Frontal cortex (tissue), 4 donors: ENCODE results near the gene ITGB3BP. TPM values are rescaled to one million over a fixed set of nuclear protein-coding genes. Genes with fewer than 3 reads are reported as not detected.
A peak's percentile ranks its signal among the peaks of the same experiment; 100 is the strongest.
"Not testable (repeated sequence)": the region's sequence is repeated elsewhere in the genome, so short reads cannot be mapped to it uniquely, and the experiment has no call there.

Experiments
- DNase-seq, 2 donors: peaks; one replicate each; pipeline ENCODE4 v3.0.0; 2012; ENCODE audit warnings: low spot score in 2 of 2
- FAIRE-seq: peaks from 2 replicates; lab custom pipeline; 2012; peaks lifted over from hg19 to GRCh38; lab: Jason Lieb, UNC
- total RNA-seq: library from RNA; depleted of rRNA; stranded (reverse); fragments of >200 nt; gene quantifications from one replicate; pipeline ENCODE4 v1.2.3, GENCODE V29; 2014
- donor health status: control.
- donor health status: control.
- donor health status: control.

ITGB3BP gene, protein sequence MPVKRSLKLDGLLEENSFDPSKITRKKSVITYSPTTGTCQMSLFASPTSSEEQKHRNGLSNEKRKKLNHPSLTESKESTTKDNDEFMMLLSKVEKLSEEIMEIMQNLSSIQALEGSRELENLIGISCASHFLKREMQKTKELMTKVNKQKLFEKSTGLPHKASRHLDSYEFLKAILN
- total RNA-seq, result 17.5 TPM

- FAIRE-seq, result no peak
- DNase-seq, result peak; percentile 41 to 62
These were observed at the start of gene ITGB3BP, which contains the start of gene EFCAB7 for GRCh38 chr1:63522891-63523728. TSS of gene ITGB3BP (minus strand) at chr1:63523225. CDS start at chr1:63523133, 92 bp downstream. TSS of gene EFCAB7 (plus strand) at chr1:63523525. CDS start at chr1:63525573, 2,048 bp downstream.

- FAIRE-seq, DNase-seq: not testable (repeated sequence)
These were observed 49.7 kb upstream of the ITGB3BP start for GRCh38 chr1:63572686-63573085.

- no peak for DNase-seq
- FAIRE-seq, result no peak
These were observed 46.8 kb upstream of the ITGB3BP start for GRCh38 chr1:63569640-63570316.

DNA sequence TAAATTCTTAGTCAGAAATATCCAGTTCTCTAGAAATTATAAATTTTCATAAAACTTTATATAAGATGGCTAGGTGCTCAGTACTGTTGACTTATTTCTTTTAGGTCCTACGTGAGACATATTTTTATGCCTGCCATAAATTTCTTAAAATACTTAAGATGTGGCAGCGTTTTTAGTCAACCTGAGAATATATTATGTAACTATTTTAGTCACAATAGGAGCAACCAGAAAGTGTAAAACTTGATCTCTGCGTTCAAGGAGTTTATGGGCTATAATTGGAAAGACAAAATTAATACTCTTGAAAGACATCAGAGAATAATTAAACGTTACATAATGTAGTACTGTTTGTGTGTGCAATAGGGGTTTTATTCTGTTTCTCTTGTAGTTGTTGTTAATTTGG, 46.0 kb upstream of the ITGB3BP start:
- no peak for DNase-seq
- FAIRE-seq, result no peak

- FAIRE-seq, result no peak
These were observed 40.7 kb upstream of the ITGB3BP start for GRCh38 chr1:63563745-63564144.

GRCh38 chr1:63559357-63559756, 36.3 kb upstream of the ITGB3BP start:
- FAIRE-seq (no peak), DNase-seq (no peak)

More at GRCh38 chr1:63563745-63564144, 40.7 kb upstream of the ITGB3BP start:
- DNase-seq, result no peak

DNA sequence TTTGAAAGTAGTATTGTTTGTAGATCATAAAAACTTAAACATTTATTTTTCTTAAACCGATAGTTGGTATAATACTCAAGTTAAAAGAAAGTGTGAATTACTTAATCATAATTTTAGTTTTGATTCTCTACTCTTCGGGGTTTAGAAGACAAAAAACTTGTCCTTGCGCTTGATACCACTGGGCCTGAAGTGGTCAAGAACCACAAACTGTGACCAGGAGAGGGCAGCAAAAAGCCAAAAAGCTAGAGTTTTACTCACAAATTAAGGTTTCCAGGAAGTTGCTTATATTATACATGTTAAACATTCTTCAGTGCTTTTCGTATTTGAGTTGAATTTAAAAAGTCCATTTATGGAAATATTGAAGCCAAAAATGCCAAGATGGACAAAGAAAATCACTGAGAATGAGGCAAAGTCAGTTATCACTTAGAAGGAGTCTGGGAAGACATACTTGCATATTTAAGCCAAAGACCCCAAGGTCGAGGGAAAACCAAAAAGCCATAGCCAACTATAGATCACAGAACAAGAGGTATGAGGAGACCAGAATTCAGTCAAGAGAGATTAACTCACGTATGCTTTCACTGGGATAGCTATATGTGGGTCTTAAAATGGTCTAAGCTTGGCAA, 34.5 kb upstream of the ITGB3BP start:
- DNase-seq, result no peak
- no peak for FAIRE-seq

GRCh38 chr1:63555480-63555879, 32.5 kb upstream of the ITGB3BP start:
- no peak for FAIRE-seq
- DNase-seq, result no peak

GRCh38 chr1:63548877-63549276, 25.9 kb upstream of the ITGB3BP start:
- DNase-seq, result no peak
- FAIRE-seq, result no peak

GRCh38 chr1:63548303-63548702, 25.3 kb upstream of the ITGB3BP start:
- FAIRE-seq (no peak), DNase-seq (no peak)

DNA sequence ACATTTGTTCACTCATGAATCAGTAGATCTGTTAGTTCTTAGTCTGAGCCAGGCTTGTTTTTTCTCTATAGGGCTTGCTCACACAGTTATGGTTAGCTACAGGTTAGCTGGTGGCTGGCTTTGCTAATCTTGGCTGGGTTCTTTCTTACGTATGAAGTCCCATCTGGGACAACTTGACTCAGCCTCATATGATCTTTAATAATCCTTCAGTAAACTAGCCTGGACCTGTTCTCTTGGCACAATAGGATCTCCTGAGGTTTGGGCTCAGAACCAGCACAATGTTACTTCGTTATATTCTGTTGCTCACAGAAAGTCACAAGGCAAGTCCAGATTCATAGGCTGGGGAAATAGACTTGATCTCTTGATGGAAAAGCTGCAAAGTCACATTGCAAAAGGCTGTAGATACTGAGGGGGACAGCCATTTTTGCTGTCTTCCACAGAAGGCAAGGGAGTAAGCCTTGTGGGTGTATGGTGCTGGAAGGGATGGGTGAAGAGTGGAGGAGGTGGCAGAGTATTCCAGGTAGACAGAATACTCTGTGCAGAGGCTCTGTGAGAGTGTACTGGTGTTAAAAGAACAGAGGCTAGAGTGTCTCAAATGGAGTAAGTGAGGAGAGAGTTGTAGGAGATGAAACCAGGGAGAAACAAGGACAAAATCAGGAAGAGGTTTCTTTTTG, 24.7 kb upstream of the ITGB3BP start:
- FAIRE-seq (no peak), DNase-seq (no peak)

DNA sequence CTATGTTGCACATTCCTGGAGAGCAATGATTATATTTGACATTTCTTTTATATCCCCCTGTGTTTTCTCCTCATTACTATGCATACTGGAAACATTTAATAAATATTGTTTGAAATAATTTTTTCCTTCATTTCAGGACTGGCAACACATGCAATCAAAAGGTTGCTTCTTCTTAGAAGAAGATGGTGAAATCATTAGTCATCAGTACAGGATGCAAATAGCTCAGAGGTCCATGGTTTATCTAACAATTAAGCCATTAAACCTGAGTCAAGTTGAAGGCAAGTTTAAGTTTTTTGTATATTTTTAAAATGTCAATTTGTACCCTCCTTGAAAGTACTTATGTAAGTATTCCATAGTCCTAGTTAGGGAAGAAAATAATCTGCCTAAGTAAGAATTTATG, 22.8 kb upstream of the ITGB3BP start:
- no peak for DNase-seq

DNA sequence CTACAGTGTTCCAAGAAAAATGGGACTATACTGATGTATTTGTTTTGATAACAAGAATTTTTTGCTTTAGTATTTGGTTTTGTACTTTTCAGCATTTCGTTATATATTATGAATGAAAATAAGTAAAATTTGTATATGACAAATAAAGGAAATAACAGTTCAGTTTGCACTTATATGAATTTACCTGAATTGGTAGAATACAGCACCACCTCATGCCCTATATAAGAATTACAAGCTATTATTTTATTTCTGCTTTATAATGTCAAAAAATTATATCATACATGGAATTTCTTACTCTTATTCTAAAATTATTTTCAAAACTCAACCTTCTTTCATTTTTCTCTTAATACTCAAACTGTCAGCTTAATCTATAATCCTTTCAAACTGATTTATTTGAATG, 14.9 kb upstream of the ITGB3BP start:
- FAIRE-seq, result peak; percentile 93
- no peak for DNase-seq

More for the DNA sequence above, 22.8 kb upstream of the ITGB3BP start:
- FAIRE-seq, result no peak

DNA sequence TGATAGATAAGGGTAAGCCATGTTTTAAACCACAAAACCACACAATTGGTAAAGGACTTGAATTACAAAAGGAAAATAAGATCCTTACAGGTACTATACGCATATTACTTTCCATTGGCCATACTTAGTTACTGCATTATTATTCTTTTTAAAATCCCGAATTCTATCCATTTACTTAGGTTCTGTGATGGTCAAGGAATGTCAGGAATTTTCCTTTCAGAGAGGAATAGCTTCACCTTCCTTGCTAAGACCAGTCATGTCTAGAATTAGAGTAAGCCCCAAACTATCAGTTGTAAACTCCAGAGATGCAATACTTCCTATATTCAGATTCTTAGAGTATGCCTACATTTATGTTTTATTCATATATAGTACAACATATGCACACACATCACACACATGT, 14.0 kb upstream of the ITGB3BP start:
- no peak for DNase-seq

DNA sequence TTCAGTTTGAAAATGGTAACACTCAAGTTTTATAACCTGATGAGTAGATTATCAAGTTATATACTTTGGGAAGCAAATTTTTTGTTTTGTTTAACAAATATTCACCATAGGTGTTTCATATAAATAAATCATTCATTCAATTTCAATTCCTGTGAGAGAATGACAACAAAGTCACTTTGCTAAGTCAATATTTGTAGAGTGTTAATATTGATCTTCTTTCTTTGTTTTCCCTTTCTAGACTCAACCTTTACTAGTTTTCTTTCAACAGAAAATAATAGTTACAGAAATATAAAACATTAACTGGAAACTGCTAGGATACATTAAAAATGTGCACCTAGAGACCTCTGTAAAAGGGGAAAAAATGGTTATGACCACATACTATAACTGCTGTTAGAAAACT, 11.4 kb upstream of the ITGB3BP start:
- DNase-seq, result no peak
- FAIRE-seq, result peak; percentile 45

More for the DNA sequence above, 14.0 kb upstream of the ITGB3BP start:
- FAIRE-seq, result no peak

DNA sequence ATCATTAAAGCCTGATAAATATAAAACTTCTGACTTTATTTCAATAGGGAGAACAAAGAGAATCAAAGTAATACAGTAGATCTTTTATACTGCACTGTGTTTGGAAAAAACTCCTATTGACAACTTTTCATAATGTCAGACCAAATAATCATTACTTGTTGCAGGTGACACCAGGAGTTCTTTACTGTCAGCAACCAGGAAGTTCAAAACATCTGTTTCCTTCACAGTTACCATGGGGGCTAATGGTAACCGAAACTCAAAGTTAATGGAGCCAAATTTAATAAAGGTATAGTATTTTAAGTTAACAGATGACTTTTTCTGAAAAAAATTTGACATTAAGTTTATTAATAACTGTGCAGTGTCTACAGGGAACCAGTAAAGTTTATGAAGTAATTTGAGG, 10.9 kb upstream of the ITGB3BP start:
- no peak for FAIRE-seq
- no peak for DNase-seq

DNA sequence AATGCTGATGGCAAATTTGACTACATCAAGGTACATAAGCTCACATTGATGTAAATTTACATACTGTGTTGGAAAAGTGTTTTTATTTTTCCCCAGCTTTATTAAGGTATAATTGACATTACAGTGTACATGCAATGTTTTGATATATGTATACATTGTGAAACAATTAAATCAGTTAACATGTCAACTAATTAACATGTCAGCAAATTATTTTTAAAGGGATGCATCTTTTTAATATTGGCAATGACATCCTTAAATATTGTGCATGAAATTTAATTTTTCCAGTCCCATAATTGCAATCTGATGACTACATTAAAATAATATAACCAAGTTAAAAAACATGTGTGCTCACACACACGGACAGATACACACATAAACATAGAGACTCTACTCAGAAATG, 9.7 kb upstream of the ITGB3BP start:
- FAIRE-seq, result no peak

GRCh38 chr1:63524201-63524600, 1.2 kb upstream of the ITGB3BP start:
- DNase-seq, result no peak
- FAIRE-seq, result no peak

More for the DNA sequence above, 9.7 kb upstream of the ITGB3BP start:
- DNase-seq, result no peak

GRCh38 chr1:63523738-63524137, 713 bp upstream of the ITGB3BP start:
- DNase-seq (no peak), FAIRE-seq (no peak)

- DNase-seq (no peak), FAIRE-seq (no peak)
These were observed 6.4 kb downstream of the ITGB3BP start for GRCh38 chr1:63516629-63517028.
